SH-SY5Y (cell line): ENCODE data around the gene CHURC1.

Source experiments
- GATA2 ChIP-seq: IDR thresholded peaks from 2 replicates; pipeline ENCODE4 v1.6.1; 2011; ENCODE audit warnings: mild to moderate bottlenecking, low read depth, low read length
- GATA3 ChIP-seq: IDR thresholded peaks from 2 replicates; pipeline ENCODE4 v1.6.1; 2011; ENCODE audit warnings: low read depth, mild to moderate bottlenecking, low read length, moderate library complexity

DNA sequence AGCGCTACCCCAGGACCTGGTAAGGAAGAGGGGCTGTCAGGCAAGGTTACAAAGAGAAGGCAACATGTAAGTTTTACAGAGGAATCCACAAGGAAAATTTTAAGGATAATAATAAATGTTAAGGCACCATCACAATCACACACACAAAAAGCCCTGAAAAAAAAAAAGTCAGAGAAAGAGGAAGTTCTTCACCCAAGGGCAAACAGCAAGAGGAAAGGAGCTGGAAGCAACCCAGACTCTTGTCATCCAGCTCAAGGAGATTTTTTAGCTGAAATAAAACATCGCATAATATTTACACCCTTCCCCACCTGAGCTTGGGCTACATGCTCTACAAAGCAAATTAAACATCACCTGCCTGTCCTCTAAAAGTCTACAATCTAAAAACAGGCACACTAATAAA, 44.1 kb upstream of the CHURC1 start:
- TF ChIP-seq GATA3 (no peak), GATA2 (no peak)
